Upper lobe of left lung (tissue), 4 donors: ENCODE results near the gene TASOR2.

Experiments
- CTCF ChIP-seq, 6 experiments: fragments of 450-650 bp in 4 of 6; fragments of 200-600 bp in 2 of 6; sonication (generic) in 2 of 6; IDR thresholded peaks; one replicate each; pipeline ENCODE4 v1.5.1; 2016 to 2019; ENCODE audit warnings: antibody characterized with exemption in 6 of 6
- POLR2A ChIP-seq, 4 donors: fragments of 450-650 bp; IDR thresholded peaks; one replicate each; pipeline ENCODE4 v1.5.1; 2016 to 2017; ENCODE audit warnings: antibody characterized with exemption in 4 of 4, mild to moderate bottlenecking in 2 of 4
- POLR2AphosphoS5 ChIP-seq, 2 donors: sonication (generic); formaldehyde crosslinking; IDR thresholded peaks; one replicate each; pipeline ENCODE4 v1.5.1; 2017; ENCODE audit warnings: antibody characterized with exemption in 2 of 2

- TF ChIP-seq CTCF (IDR thresholded peaks at IDR 0.05): no peak
- no peak for TF ChIP-seq POLR2A (IDR thresholded peaks at IDR 0.05)
- no peak for TF ChIP-seq POLR2AphosphoS5 (IDR thresholded peaks at IDR 0.05)
Observed at GRCh38 chr10:5681930-5682329, 2.7 kb upstream of the TASOR2 start.
